Neural cell (in vitro differentiated cells): ENCODE data around the gene GABRG3. TPM values are rescaled to one million over a fixed set of nuclear protein-coding genes. Genes with fewer than 3 reads are reported as not detected.

ENCODE experiments used
- H2AFZ ChIP-seq: fragments of 200-600, 300-800 bp; sonication (generic), shearing (Covaris generic); 2 replicates; pipeline ENCODE4 v1.6.0; 2014; ENCODE audit warnings: low read depth, mild to moderate bottlenecking, antibody characterized with exemption, low read length, moderate library complexity
- H3F3A ChIP-seq: fragments of 200-600 bp; shearing (Covaris generic); 2 replicates; pipeline ENCODE4 v1.6.1; 2016; ENCODE audit warnings: mild to moderate bottlenecking, moderate library complexity, mixed read lengths, antibody characterized with exemption, low read length; ENCODE audit not compliant: insufficient read depth, poor library complexity, severe bottlenecking
- H3K27ac ChIP-seq: fragments of 200-600, 300-800 bp; sonication (generic), shearing (Covaris generic); 2 replicates; pipeline ENCODE4 v1.5.1; 2014; ENCODE audit warnings: mild to moderate bottlenecking, low read length, moderate library complexity
- H3K27me3 ChIP-seq: fragments of 300-800, 200-600 bp; sonication (generic), shearing (Covaris generic); 2 replicates; pipeline ENCODE4 v1.6.0; 2014; ENCODE audit warnings: mild to moderate bottlenecking, low read depth, low read length, moderate library complexity; ENCODE audit not compliant: insufficient read depth
- H3K36me3 ChIP-seq: fragments of 300-800, 200-600 bp; sonication (generic), shearing (Covaris generic); 2 replicates; pipeline ENCODE4 v1.5.1; 2014; ENCODE audit warnings: mild to moderate bottlenecking, antibody characterized with exemption, low read length, moderate library complexity; ENCODE audit not compliant: insufficient read depth
- H3K4me2 ChIP-seq: fragments of 300-800, 200-600 bp; sonication (generic), shearing (Covaris generic); 2 replicates; pipeline ENCODE4 v1.6.0; 2014; ENCODE audit warnings: mild to moderate bottlenecking, low read length
- H3K4me3 ChIP-seq: fragments of 300-800, 200-600 bp; sonication (generic), shearing (Covaris generic); 2 replicates; pipeline ENCODE4 v1.5.1; 2014; ENCODE audit warnings: mild to moderate bottlenecking, low read length, moderate library complexity
- H3K79me2 ChIP-seq: fragments of 200-600 bp; shearing (Covaris generic); replicated peaks from 2 replicates; pipeline ENCODE4 v1.6.0; 2014; ENCODE audit warnings: mild to moderate bottlenecking, low read length, moderate library complexity; ENCODE audit not compliant: insufficient read depth
- H3K9ac ChIP-seq: fragments of 300-800, 200-600 bp; sonication (generic), shearing (Covaris generic); 2 replicates; pipeline ENCODE4 v1.6.1; 2016; ENCODE audit warnings: mild to moderate bottlenecking, low read length, mixed read lengths
- H3K9me2 ChIP-seq: fragments of 200-600 bp; shearing (Covaris generic); 2 replicates; pipeline ENCODE4 v1.6.1; 2016; ENCODE audit warnings: mild to moderate bottlenecking, low read length, mixed read lengths; ENCODE audit not compliant: insufficient read depth
- H3K9me3 ChIP-seq: fragments of 200-600, 300-800 bp; sonication (generic), shearing (Covaris generic); 2 replicates; pipeline ENCODE4 v1.6.1; 2016; ENCODE audit warnings: mild to moderate bottlenecking, mixed run types, low read length, moderate library complexity, mixed read lengths
- H4K20me1 ChIP-seq: fragments of 200-600 bp; shearing (Covaris generic); 2 replicates; pipeline ENCODE4 v1.6.1; 2016; ENCODE audit warnings: mild to moderate bottlenecking, mixed run types; ENCODE audit not compliant: insufficient read depth
- CTCF ChIP-seq: fragments of 450-650 bp; IDR thresholded peaks from 2 replicates; pipeline ENCODE4 v1.5.1; 2014; ENCODE audit warnings: antibody characterized with exemption, mild to moderate bottlenecking, moderate library complexity; ENCODE audit not compliant: poor library complexity, severe bottlenecking
- EP300 ChIP-seq: fragments of 450-650 bp; conservative IDR thresholded peaks from 2 replicates; pipeline ENCODE4 v1.6.1; 2014; ENCODE audit warnings: antibody characterized with exemption, mild to moderate bottlenecking, moderate library complexity; ENCODE audit not compliant: poor library complexity, severe bottlenecking
- EZH2 ChIP-seq: fragments of 200-600, 300-800 bp; shearing (Covaris generic), sonication (generic); IDR thresholded peaks from 2 replicates; pipeline ENCODE4 v1.6.1; 2014; ENCODE audit warnings: antibody characterized with exemption, low read length, borderline replicate concordance, mild to moderate bottlenecking; ENCODE audit not compliant: insufficient read depth, poor library complexity, severe bottlenecking
- MXI1 ChIP-seq: fragments of 450-650 bp; conservative IDR thresholded peaks from 2 replicates; pipeline ENCODE4 v1.6.1; 2014; ENCODE audit warnings: antibody characterized with exemption, mild to moderate bottlenecking; ENCODE audit not compliant: poor library complexity, severe bottlenecking
- POLR2AphosphoS5 ChIP-seq: IDR thresholded peaks from 2 replicates; pipeline ENCODE4 v1.6.1; 2012
- RAD21 ChIP-seq: fragments of 450-650 bp; conservative IDR thresholded peaks from 2 replicates; pipeline ENCODE4 v1.6.1; 2014; ENCODE audit warnings: antibody characterized with exemption, mild to moderate bottlenecking, moderate library complexity
- SMC3 ChIP-seq: fragments of 450-650 bp; conservative IDR thresholded peaks from 2 replicates; pipeline ENCODE4 v1.6.1; 2014; ENCODE audit warnings: antibody characterized with exemption, mild to moderate bottlenecking, moderate library complexity; ENCODE audit not compliant: poor library complexity
- TAF1 ChIP-seq: IDR thresholded peaks from 2 replicates; pipeline ENCODE4 v1.6.1; 2012; ENCODE audit warnings: low read depth
- polyA plus RNA-seq: library from polyadenylated mRNA; depleted of rRNA; stranded (reverse); fragments of >200 nt; gene quantifications from 2 replicates; pipeline ENCODE4 v1.2.3, GENCODE V29; 2014
- TF ChIP-seq, protein P1 (sequence below): IDR thresholded peaks from 2 replicates; pipeline ENCODE4 v1.6.1; 2012; ENCODE audit warnings: borderline replicate concordance

The GABRG3 gene
- polyA plus RNA-seq, 1 donor from 2014 or later: 1.2 TPM

DNA sequence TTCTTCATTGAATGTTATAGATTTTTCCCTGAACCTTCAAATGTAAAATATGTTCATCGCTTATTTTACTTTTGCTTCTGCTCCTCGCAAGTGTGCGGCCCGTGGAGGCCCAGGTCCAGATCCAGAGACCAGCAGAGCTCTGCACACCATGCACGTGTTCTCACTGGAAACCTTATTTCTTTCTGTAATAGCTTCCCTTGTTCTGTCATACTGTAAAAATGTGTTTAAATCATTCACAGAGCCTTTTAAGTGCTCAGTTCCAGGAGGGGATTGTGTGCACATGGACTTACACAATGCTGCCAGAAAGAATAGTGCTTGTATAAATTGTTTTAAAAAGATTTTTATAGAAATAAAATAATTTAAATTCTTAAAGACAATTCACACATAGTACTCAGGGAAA, 359.3 kb downstream of the GABRG3 start:
- Histone ChIP-seq H3K4me3 (no peak overlapping the region), H3K9ac (no peak overlapping the region), H3K9me3 (no peaks in the 10 kb centered on the region), H4K20me1 (no peaks in the 10 kb centered on the region), H3F3A (no peaks in the 10 kb centered on the region), H2AFZ (no peak overlapping the region), H3K27ac (no peak overlapping the region), H3K79me2 (no peaks in the 10 kb centered on the region), H3K36me3 (no peaks in the 10 kb centered on the region), H3K9me2 (no peaks in the 10 kb centered on the region), H3K4me2 (no peak overlapping the region), H3K27me3 (no peaks in the 10 kb centered on the region)
- TF ChIP-seq SMC3 (no peak), TAF1 (no peak), POLR2AphosphoS5 (no peak), MXI1 (no peak), RAD21 (no peak), EP300 (no peak), CTCF (no peak), EZH2 (no peak)
- TF ChIP-seq, protein P1, sequence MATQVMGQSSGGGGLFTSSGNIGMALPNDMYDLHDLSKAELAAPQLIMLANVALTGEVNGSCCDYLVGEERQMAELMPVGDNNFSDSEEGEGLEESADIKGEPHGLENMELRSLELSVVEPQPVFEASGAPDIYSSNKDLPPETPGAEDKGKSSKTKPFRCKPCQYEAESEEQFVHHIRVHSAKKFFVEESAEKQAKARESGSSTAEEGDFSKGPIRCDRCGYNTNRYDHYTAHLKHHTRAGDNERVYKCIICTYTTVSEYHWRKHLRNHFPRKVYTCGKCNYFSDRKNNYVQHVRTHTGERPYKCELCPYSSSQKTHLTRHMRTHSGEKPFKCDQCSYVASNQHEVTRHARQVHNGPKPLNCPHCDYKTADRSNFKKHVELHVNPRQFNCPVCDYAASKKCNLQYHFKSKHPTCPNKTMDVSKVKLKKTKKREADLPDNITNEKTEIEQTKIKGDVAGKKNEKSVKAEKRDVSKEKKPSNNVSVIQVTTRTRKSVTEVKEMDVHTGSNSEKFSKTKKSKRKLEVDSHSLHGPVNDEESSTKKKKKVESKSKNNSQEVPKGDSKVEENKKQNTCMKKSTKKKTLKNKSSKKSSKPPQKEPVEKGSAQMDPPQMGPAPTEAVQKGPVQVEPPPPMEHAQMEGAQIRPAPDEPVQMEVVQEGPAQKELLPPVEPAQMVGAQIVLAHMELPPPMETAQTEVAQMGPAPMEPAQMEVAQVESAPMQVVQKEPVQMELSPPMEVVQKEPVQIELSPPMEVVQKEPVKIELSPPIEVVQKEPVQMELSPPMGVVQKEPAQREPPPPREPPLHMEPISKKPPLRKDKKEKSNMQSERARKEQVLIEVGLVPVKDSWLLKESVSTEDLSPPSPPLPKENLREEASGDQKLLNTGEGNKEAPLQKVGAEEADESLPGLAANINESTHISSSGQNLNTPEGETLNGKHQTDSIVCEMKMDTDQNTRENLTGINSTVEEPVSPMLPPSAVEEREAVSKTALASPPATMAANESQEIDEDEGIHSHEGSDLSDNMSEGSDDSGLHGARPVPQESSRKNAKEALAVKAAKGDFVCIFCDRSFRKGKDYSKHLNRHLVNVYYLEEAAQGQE: no peak

- TF ChIP-seq CTCF (no peak), MXI1 (no peak), POLR2AphosphoS5 (no peak), TAF1 (no peak), RAD21 (no peak)
- TF ChIP-seq, protein P1: no peak
- Histone ChIP-seq H3K27ac (no peak overlapping the region), H4K20me1 (no peaks in the 10 kb centered on the region), H3K4me2 (no peak overlapping the region), H3K9me2 (no peaks in the 10 kb centered on the region), H3K9me3 (no peaks in the 10 kb centered on the region), H2AFZ (no peak overlapping the region), H3K4me3 (no peak overlapping the region), H3K9ac (no peak overlapping the region), H3K79me2 (no peaks in the 10 kb centered on the region), H3F3A (no peaks in the 10 kb centered on the region), H3K36me3 (no peaks in the 10 kb centered on the region), H3K27me3 (no peaks in the 10 kb centered on the region)
Observed at GRCh38 chr15:27336676-27337075, 365.7 kb downstream of the GABRG3 start.
